ENCODE measurements around the gene ATP9B.
"Not testable (repeated sequence)": the region's sequence is repeated elsewhere in the genome, so short reads cannot be mapped to it uniquely, and the experiment has no call there.

Gene ATP9B

DNA sequence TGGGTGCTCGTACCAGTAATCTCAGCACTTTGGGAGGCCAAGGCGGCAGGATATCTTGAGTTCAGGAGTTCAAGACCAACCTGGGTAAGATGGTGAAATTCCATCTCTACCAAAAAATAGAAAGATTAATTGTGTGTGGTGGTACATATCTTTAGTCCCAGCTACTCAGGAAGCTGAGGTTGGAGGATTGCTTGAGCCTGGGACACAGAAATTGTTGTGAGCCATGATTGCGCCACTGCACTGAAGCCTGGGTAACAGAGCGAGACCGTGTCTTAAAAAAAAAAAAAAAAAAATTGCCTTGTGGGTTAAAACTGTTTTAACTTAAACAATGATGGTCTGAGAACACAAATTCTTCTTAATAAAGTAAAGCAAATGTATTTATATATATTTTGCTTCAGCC, 49.6 kb downstream of the ATP9B start:
- DNase-seq (ENCODE audit: low read depth) = no peak
- H3K4me3 ChIP-seq (ENCODE audit: low read depth, low read length) = no peak overlapping the region

DNA sequence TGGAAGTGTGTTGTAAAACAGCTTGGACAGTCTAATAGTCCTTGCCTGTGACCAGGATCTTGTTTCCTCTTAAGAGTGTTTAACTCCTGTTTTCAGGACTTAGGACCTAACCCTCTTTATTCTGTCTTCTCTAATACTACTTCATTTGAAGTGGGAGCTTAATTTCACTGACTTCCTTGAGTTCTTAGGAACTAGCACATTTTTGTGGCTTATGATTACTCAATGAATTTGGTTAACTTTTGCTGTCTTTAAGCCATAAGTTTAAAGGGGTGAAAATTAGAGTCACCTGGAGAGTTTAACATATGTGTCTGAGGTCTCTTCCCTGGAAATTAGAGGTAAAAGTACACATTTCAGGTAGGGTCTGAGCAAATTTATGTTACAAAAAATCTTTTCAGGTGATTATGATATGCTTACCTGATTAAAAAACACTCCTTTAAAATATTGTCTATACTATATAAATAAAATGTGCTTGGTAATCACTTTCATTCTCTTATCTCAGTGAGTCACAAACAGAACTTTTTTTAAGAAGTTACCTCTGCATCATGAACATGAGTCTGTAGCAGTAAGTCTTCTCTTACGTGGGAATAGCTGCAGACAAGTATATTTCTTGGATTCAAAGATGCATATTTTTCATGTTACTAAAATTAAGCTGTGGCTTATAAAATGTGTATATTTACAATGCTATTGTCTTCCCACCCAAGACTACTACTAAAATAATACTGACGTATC, 52.7 kb downstream of the ATP9B start:
- H3K4me3 ChIP-seq (ENCODE audit: low read depth, low read length) = no peak overlapping the region
- DNase-seq (ENCODE audit: low read depth) = no peak

DNA sequence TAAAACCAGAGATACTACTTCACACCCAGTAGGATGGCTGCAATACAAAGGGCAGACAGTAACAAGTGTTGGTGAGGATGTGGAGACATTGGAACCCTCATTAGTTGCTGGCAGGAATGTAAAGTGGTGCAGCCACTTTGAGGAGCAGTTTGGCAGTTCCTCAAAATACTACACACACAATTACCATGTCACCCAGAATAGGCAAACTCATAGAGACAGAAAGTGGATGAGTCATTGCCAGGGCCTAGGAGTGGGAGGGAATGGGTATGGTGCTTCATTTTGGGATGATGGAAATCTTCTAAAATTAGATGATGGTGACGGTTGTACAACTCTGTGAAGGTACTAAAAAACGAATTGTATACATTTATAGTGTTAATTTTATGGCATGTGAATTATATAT, 54.8 kb downstream of the ATP9B start:
- no peak for DNase-seq (ENCODE audit: low read depth)
- no peak overlapping the region for H3K4me3 ChIP-seq (ENCODE audit: low read depth, low read length)

DNA sequence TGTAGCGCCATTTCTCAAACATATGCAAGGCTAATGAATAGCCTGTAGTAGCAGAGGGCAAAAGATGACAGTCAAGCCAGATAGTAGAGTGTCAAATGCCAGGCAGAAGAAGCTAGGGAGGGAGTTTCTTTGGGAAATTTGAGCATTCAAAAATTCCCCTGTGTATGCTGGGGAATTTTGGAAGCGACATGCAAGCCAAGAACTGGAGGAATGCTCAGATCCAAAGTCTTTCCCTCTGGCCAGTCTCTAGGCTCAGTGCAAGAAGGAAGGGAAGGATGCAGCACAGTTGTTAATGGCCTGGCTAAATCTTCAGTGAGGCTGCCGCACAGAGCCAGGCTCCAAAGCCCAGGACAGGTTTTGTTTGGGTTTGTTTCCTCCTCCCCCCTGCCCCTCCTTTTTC, 59.9 kb downstream of the ATP9B start:
- no peak overlapping the region for H3K4me3 ChIP-seq (ENCODE audit: low read depth, low read length)
- no peak for DNase-seq (ENCODE audit: low read depth)

DNA sequence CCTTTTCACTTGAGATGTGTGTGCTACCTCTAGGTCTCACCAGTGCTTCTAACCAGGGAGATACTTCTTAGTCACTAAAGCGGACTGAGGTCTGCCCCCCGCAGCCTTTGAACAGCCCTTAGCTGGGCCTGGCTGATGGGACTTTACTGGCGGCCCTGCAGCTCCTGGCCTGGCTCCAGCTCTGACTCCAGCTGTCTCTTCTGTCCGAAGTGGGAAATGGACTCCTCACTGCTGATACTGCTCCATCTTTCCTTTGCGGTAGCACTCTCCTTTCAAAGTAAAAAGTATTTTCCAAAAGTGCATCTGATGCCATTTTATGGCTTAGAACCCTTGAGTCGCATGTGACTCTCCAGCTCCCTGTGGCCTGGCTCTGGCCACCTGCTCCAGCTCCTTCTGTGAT, 64.5 kb downstream of the ATP9B start:
- no peak for DNase-seq (ENCODE audit: low read depth)
- no peak overlapping the region for H3K4me3 ChIP-seq (ENCODE audit: low read depth, low read length)

DNA sequence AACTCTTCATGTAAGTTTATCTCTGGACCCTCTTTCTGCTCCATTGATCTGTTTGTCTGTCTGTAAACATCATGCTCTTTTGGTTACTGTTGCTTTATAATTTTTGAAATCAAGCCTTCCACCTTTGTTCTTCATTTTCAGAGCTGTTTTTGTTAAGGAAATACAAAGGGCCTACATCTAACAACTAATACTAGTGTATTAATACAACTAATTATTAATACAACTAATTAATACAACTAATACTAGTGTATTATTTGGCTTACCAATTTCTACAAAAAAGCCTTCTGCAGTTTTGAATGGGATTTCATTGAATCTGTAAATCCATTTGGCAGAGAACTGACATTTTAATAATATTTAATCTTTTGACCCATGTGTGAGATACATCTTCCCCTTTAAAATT, 66.7 kb downstream of the ATP9B start:
- H3K4me3 ChIP-seq (ENCODE audit: low read depth, low read length) = no peak overlapping the region
- no peak for DNase-seq (ENCODE audit: low read depth)

DNA sequence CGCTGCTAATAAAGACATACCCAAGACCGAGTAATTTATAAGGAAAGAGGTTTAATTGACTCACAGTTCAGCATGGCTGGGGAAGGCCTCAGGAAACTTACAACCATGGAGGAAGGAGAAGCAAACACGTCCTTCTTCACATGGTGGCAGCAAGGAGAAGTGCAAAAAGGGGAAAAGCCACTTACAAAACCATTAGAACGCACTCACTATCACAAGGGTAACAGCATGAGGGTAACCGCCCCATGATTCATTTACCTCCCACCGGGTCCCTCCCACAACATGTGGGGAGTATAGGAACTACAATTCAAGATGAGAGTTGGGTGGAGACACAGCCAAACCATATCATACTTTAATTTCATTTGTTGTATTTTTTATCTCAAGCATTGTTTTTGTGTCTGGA, 67.5 kb downstream of the ATP9B start:
- no peak for DNase-seq (ENCODE audit: low read depth)
- H3K4me3 ChIP-seq (ENCODE audit: low read depth, low read length) = no peak overlapping the region

DNA sequence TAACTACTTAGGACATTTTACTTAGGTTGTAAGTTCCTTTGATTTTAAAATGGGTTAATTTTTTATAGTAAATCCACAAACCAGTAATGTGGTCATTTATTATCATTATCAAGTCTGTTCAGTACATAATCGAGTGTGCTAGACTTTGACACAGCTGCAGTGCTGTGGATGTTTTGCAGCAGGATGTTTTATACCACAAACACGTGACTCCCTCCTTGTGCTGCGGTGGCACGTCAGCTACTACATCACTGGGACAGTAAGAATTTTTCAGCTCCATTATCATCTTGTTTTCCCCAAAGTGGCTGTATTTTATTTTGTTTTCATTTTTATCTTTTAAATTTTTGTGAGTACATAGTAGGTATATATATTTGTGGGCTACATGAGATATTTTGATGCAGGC, 70.0 kb downstream of the ATP9B start:
- no peak for DNase-seq (ENCODE audit: low read depth)

DNA sequence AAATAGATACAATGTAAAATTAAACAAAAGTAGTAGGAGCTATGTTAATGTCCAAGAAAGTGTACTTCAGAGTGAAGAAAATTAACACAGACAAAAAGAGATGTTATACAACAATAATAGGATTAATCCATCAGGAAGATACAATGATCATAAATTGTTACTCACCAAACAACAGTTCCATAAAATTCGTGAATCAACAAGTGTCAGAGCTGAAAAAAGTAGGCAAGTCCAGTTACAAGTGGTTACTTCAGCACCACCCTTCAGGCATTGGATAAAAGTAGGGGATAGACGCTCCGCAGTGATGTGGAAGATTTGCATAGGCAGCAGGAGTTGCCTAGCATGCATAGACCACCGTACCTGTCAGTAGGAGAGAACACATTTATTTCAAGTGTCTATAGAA, 77.8 kb downstream of the ATP9B start:
- DNase-seq (ENCODE audit: low read depth) = no peak
- H3K4me3 ChIP-seq (ENCODE audit: low read depth, low read length) = no peak overlapping the region

More for the DNA sequence above, 70.0 kb downstream of the ATP9B start:
- no peak overlapping the region for H3K4me3 ChIP-seq (ENCODE audit: low read depth, low read length)

DNA sequence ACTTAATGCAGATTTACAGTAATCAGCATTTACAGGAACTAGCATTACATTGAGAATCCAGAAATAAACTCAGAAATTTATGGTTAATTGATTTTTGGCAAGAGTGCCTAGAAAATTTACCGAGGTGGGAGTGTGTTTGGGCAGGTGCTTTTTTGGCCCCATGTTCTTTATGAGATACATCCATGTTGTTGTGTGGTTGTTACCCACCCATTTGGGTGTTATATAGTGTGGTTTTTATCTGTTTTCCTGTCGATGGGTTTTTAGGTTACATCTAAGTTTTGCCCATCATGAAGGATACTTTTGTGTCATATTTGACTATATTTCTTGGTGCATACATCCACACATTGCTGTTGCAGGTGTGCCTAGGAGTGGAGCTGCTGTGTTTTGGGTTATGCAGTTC, 82.0 kb downstream of the ATP9B start:
- no peak overlapping the region for H3K4me3 ChIP-seq (ENCODE audit: low read depth, low read length)
- no peak for DNase-seq (ENCODE audit: low read depth)

DNA sequence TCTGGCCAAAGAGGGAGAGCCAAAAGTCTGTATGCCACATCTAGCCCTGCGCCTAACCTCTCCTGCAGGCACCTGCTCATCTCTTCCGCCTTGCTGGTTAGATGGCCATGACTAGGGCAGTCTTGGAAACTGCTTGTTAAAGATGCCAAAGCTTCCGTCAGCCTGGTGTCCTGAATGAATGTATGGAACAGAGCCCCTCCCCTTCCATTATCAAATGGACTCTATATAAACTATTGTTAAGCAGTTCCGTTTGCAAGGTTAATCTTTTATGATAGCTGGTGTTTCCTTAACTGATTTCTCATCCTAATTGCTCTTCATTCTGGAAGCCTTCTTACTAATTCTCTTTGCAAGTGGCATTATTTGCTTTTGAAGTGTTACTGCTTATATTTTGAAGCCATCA, 87.1 kb downstream of the ATP9B start:
- H3K4me3 ChIP-seq (ENCODE audit: low read depth, low read length) = no peak overlapping the region
- no peak for DNase-seq (ENCODE audit: low read depth)

DNA sequence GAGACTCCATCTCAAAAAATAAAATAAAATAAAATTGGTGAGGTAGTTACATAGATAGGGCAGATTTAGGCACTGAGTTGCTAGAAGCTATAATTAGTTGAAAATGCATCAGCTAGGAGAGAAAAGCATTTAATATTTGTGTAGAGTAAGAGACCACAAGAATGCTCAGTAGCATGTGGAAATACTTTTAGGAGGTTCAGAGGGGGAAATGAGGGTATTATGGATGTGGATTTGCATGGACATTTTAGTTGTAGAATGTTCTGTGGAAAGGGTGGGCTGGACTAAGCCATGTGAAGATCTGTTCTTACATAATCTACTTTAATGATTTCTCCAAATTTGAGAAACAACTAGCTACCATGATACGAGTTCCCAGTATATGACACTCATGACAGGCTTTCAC, 95.5 kb downstream of the ATP9B start:
- H3K4me3 ChIP-seq (ENCODE audit: low read depth, low read length) = no peak overlapping the region
- DNase-seq (ENCODE audit: low read depth) = no peak

DNA sequence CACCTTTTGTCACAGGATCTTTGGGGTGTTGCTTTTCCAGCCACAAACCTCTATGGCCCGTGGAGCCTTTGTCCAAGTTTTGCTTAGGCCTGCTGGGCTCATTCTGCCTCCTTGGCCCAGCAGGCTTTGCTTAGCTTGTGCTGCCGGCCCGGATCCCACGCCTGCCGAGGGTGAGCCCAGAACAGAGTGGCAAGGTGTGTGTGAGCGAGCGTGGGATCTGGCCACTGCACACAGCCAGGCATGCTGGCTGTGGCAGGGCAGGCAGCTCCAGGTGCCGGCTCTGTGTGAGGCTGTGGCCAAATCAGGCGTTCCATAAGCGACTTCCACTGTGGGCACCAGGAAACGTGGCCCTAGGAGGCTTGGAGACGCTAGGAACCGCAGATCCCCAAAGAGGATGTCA, 97.5 kb downstream of the ATP9B start:
- DNase-seq (ENCODE audit: low read depth) = no peak
- H3K4me3 ChIP-seq (ENCODE audit: low read depth, low read length) = no peak overlapping the region

DNA sequence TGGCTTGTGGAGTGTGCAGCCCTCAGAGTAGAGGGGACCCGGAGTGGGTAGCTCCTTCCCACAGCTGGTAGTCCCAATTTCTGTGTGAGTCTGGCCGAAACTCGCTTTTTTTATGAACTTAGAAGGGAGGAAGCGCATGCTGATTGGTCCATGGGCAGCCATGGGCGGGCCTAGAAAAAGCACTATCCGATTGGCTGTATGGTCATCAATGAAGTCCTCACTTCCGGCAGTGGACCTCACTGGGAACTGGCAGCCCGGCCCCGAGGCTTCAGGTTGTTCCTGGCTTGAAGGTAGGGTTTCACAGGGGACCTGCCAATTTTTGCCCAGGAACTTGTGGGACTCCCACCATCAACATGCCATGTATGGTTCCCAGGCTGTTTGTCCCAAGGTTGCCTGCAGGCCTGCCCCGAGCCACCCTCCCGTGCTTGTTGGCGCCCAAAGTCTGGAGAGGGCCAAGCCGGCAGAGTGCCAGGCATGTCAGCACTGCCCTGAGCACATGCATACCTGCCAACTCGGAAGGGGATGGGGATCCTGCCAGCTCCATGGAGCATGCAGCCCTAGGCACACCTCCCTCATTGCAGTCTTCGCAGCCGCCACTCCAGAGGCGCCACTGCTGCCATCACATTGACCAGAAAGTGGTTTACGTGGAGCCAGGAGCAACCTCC, 98.5 kb downstream of the ATP9B start:
- no peak overlapping the region for H3K4me3 ChIP-seq (ENCODE audit: low read depth, low read length)
- DNase-seq (ENCODE audit: low read depth) = no peak

DNA sequence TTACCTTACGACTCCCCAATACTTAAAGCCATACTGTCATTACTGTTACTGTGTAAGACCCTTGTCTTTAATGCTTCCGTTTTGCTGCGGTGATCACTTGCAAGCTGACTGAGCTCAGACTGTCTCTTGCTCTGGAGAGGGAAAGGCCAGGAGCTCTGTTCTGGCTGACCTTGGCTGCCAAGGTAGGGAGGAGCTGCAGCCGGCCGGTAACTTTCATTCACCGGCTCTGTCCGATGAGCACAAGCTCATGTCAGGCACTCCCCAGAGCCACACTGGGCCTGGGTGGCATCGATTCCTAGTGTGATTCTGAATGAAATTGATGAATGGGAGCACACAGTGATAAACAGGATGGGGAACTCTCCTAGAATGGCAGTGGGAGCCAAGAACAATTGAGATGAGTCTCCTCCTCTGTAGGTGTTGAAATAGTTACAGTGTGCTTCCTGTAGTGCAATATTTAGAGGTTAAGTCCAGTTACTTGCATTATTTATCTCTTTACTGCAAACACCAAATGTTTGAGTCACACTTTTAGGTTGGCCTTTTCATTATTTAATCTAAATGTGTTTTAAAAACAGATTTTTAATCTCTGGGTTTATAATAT, 100.9 kb downstream of the ATP9B start:
- no peak overlapping the region for H3K4me3 ChIP-seq (ENCODE audit: low read depth, low read length)
- DNase-seq (ENCODE audit: low read depth) = peak; percentile 16

DNA sequence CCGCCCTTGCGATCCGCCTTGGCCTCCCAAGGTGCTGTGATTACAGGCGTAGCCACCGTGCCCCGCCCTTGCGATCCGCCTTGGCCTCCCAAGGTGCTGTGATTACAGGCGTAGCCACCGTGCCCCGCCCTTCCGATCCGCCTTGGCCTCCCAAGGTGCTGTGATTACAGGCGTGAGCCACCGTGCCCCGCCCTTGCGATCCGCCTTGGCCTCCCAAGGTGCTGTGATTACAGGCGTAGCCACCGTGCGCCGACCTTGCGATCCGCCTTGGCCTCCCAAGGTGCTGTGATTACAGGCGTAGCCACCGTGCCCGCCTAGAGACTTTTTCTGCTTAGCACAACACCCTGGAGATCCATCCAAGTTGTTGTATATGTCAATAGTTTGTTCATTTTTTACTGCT, 103.1 kb downstream of the ATP9B start:
- DNase-seq (ENCODE audit: low read depth) = not testable (repeated sequence)

DNA sequence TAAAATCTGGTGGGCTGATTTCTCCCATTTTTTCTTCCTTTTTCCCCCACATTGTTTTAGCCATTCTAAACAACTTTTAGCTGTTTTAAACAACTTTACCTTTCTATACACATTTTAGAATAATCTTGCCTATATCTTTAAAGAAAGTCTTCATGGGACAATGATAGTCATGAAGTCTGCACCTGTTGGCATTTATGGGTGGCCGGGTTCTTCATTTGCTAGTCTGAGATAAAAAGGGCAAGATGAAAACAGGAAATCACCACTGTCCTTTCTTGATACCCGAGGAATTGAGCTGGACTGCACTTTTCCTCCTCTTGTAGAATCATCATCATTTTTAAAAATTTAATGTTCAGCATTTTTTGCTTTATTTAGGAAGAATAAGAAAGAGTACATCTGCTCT, 104.5 kb downstream of the ATP9B start:
- DNase-seq (ENCODE audit: low read depth) = no peak
- H3K4me3 ChIP-seq (ENCODE audit: low read depth, low read length) = no peak overlapping the region

More for the DNA sequence above, 103.1 kb downstream of the ATP9B start:
- not testable (repeated sequence) for H3K4me3 ChIP-seq (ENCODE audit: low read depth, low read length)

DNA sequence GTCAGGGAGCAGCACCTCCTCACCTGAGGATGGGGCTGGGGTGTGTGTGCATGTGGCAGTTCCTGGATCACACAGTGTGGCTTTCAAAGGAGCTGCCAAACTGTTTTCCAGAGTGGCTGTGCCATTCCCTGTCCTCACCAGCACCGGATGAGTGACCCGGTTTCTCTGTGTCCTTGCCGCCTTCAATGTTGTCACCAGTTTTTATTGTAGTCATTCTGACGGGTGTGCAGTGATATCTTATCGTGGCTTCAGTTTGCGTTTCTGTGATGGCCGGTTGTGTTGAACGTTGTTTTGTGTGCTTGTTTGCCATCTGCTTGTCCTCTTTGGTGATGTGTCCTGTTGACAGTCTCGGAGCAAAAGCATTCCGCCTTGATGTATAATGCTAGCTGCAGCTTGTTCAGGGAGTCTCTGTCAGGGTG, 108.9 kb downstream of the ATP9B start:
- DNase-seq (ENCODE audit: low read depth) = no peak
- no peak overlapping the region for H3K4me3 ChIP-seq (ENCODE audit: low read depth, low read length)

DNA sequence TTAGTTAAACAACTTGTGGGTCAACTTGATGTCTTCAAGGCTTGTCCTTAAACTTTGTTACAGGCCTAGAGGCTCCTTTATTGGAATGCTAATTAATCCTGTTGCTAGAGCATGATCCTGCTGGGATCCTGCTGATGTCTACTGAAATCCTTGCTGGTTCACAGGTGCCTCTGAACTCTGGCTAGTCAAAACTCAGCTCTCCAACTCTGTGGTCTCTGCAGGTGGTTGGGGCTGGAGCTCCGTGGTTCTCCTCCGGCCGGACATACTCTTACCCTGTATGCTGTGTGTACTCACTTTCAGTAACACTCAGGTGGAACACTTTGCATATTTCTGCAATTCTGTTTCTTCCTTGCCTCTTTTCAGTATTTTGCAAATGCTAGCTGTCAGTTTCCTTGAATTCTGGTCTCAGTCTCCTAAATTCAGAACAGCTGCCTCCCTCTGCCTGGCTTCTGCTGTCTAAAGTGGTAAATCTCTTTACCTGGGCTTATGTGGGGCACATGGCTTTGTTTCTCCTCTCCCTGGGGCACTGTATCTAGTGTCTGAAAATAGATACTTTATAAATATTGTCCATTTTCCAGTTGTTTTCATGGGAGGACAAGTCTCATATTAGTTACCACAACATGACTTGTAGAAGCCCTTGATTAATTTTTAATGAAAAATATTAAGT, 113.0 kb downstream of the ATP9B start:
- no peak overlapping the region for H3K4me3 ChIP-seq (ENCODE audit: low read depth, low read length)
- no peak for DNase-seq (ENCODE audit: low read depth)

DNA sequence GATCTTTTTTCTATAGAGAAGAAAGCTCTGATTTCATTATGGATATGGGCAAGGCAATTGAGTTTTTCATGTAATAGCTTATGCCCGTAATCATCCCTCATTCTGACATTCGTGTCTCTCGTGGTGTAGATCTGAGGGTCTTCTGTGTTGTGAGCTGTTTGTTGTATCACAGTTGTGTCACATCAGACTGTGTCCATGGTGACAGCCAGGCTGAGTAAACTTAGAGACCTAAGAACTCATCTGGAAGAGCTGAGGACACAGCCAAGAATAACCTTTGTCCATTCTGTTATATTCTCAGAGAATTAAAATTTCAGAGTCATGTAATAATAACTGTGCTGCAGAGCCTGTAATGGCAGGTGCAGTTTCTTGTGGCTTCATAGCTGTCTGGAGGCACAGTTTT, 116.5 kb downstream of the ATP9B start:
- DNase-seq (ENCODE audit: low read depth) = no peak
- H3K4me3 ChIP-seq (ENCODE audit: low read depth, low read length) = no peak overlapping the region

Data from skeletal muscle cell (primary cell).